Measurements from ENCODE around the gene NFAM1.

The NFAM1 gene

GRCh38 chr22:42432020-42432596 lies at the start of gene NFAM1:
TSS of gene NFAM1 (minus strand) at chr22:42432403. CDS start at chr22:42432357, 46 bp downstream.
- no peak for DNase-seq (ENCODE audit: low spot score)

DNA sequence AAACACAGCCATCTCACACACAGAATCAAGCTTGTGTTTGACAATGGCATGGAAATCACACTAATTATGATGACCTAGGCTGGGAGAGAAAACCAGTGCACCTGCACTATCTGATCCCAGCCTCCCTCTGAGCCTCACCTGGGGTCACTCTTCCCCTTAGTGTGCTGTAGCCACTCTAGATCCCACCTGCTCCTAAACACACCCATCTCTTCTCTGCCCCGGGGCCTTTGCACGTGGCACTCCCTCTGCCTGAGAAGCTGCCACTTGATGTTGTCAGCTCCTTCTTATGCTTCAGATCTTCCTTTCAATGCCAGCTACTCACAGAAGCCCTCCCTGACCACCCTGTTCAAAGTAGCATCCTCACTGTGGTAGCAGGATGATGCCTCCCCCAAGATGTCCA lies 42.9 kb upstream of the NFAM1 start:
- Histone ChIP-seq H3K27ac (no peak overlapping the region), H3K4me3 (no peak overlapping the region)
- TF ChIP-seq, protein P1, sequence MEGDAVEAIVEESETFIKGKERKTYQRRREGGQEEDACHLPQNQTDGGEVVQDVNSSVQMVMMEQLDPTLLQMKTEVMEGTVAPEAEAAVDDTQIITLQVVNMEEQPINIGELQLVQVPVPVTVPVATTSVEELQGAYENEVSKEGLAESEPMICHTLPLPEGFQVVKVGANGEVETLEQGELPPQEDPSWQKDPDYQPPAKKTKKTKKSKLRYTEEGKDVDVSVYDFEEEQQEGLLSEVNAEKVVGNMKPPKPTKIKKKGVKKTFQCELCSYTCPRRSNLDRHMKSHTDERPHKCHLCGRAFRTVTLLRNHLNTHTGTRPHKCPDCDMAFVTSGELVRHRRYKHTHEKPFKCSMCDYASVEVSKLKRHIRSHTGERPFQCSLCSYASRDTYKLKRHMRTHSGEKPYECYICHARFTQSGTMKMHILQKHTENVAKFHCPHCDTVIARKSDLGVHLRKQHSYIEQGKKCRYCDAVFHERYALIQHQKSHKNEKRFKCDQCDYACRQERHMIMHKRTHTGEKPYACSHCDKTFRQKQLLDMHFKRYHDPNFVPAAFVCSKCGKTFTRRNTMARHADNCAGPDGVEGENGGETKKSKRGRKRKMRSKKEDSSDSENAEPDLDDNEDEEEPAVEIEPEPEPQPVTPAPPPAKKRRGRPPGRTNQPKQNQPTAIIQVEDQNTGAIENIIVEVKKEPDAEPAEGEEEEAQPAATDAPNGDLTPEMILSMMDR (IDR thresholded peaks at IDR 0.05): no peak
- no peak for DNase-seq (ENCODE audit: low spot score)

More at GRCh38 chr22:42432020-42432596, at the start of gene NFAM1:
- peak within 1 kb of the TSS in 1 of 2 donors; percentile 64 for H3K27ac ChIP-seq
- TF ChIP-seq, protein P1 (IDR thresholded peaks at IDR 0.05): no peak
- peak within 1 kb of the TSS; percentile 60 for H3K4me3 ChIP-seq

GRCh38 chr22:42473484-42474193 lies 41.4 kb upstream of the NFAM1 start:
- H3K27ac ChIP-seq: no peak overlapping the region
- H3K4me3 ChIP-seq: no peak overlapping the region
- no peak for DNase-seq (ENCODE audit: low spot score)
- TF ChIP-seq, protein P1 (IDR thresholded peaks at IDR 0.05): peak; percentile 37

GRCh38 chr22:42472671-42473070 lies 40.5 kb upstream of the NFAM1 start:
- Histone ChIP-seq H3K27ac (no peak overlapping the region), H3K4me3 (no peak overlapping the region)
- no peak for DNase-seq (ENCODE audit: low spot score)
- TF ChIP-seq, protein P1 (IDR thresholded peaks at IDR 0.05): no peak

DNA sequence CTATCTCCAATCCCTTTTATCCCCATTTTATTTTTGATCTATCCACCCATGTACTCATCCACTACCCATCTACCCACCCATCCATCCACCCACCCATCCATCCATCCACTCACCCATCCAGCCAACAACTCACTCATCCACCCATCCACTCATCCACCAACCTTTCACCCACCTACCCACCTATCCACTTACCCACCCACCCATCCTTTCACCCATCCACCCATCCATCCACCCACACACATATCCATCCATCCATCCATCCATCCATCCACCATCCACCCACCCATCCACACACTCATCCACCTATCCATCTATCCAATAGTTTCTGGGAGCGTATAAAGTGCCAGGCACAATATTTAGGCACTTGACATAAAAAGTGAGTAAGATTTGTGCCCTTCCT lies 39.2 kb upstream of the NFAM1 start:
- DNase-seq (ENCODE audit: low spot score): no peak
- TF ChIP-seq, protein P1 (IDR thresholded peaks at IDR 0.05): no peak
- Histone ChIP-seq H3K4me3 (no peak overlapping the region), H3K27ac (no peak overlapping the region)

GRCh38 chr22:42470366-42471082 lies 38.3 kb upstream of the NFAM1 start:
- TF ChIP-seq, protein P1 (IDR thresholded peaks at IDR 0.05): no peak
- no peak for DNase-seq (ENCODE audit: low spot score)
- H3K27ac ChIP-seq: no peak overlapping the region
- no peak overlapping the region for H3K4me3 ChIP-seq

All from coronary artery (tissue), 2 donors.